GM03348 (cell line): Measurements from ENCODE around the gene TAPBP.
"Not testable (repeated sequence)": the region's sequence is repeated elsewhere in the genome, so short reads cannot be mapped to it uniquely, and the experiment has no call there.

Source experiments
- DNase-seq: peaks from one replicate; pipeline ENCODE4 v3.0.0; 2012; ENCODE audit warnings: low spot score

TAPBP gene

DNA sequence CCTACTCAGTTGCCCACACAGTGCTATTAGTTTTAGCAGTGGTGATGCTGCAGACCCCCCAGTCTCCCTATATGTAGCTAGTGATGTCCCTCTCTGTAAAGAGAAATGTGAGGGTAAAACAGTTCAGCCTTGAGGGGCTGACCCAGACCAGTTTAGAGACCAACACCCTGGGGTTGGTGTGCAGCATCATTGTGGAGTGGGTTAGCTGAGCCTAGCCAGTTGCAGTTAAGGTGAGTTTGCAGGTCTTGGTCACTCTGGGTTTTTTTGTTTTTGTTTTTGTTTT is 37.4 kb downstream of the TAPBP start:
- no peak for DNase-seq

DNA sequence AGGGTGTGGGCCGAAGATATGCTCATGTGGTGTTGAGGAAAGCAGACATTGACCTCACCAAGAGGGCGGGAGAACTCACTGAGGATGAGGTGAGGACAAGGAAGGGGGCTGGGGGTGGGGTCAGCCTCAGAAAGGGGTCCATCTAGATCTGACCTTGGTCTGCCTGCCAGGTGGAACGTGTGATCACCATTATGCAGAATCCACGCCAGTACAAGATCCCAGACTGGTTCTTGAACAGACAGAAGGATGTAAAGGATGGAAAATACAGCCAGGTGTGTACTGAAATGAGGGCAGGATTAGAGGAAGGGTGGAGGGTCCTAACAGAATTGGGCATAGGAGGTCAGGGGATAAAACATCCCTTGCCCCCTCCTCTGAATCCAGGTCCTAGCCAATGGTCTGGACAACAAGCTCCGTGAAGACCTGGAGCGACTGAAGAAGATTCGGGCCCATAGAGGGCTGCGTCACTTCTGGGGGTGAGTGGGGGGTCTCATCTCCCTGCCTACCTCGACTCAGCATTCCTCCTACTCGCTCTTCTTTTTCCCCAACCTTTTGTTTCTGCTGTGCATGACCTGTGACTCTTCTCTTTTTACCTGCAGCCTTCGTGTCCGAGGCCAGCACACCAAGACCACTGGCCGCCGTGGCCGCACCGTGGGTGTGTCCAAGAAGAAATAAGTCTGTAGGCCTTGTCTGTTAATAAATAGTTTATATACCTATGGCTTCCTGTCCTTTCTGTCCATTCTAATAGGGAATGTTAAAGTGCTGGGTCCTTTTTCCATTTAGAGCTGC is 37.9 kb downstream of the TAPBP start:
- DNase-seq: not testable (repeated sequence)

DNA sequence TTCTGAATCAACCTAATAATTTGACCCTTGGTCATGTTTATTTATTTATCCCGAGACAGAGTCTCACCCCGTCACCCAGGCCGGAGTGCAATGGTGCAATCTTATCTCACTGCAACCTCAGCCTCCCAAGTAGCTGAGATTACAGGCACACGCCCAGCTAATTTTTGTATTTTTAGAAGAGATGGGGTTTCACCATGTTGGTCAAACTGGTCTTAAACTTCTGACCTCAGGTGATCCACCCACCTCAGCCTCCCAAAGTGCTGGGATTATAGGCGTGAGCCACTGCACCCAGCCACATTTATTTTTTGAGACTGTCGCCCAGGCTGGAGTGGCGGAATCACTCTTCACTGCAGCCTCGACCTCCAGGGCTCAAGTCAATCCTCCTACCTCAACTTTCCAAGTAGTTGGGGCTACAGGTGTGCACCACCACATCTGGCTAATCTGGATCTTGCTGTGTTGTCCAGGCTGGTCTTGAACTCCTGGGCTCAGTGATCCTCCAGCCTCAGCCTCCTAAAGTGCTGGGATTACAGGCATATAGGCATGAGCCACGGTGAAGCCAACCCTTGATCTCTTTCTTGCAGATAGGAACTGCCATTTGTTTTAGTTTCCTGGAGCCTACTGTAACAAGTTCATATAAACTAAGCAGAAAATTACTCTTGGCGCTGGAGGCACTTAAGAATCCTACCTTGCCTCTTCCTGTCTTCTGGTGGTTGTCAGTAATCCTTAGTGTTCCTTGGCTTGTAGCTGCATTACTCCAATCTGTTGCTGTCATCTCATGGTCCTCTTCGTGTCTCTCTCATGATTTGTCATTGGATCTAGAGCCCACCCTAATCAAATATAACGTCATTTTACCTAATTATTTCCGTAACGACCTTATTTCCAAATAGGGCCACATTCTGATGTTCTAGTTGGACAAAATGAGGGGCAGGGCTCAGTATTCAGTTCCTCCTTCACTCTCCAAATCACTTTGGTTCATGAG is 39.7 kb downstream of the TAPBP start:
- DNase-seq: no peak

DNA sequence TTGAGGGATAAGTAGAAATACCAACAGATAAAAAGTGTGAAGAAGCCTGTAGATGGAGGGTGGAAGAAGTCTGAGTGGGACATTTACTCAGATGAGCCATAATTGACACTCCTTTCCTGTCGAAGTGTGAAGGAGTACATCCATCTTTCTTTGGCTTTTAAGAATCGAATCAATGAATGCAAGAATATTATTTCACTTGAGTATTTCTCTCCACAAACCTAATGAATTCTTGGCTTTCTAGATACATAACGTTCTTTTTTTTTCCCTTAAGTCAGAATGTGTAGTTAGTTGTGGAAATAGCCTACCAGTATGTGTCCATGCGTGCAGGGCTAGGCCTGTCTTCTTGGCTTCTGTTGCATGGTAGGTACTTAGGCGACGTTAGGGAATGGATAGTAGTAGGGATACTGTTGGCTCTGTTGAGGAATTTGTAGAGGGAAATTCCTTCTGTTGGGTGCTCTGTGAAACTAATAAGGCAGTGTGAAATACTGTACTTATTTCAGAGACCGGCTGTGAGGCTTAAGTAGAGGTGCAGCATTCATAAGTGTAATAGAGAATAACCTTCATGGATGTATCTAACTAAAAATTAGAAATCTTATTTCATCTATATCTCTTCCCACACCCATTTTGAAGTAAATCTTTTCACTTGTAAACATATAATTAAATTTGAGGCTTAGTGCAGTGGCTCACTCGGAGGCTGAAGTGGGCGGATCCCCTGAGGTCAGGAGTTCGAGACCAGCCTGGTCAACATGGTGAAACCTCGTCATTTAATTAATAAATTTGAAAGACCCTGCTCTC is 40.6 kb downstream of the TAPBP start:
- DNase-seq: no peak

DNA sequence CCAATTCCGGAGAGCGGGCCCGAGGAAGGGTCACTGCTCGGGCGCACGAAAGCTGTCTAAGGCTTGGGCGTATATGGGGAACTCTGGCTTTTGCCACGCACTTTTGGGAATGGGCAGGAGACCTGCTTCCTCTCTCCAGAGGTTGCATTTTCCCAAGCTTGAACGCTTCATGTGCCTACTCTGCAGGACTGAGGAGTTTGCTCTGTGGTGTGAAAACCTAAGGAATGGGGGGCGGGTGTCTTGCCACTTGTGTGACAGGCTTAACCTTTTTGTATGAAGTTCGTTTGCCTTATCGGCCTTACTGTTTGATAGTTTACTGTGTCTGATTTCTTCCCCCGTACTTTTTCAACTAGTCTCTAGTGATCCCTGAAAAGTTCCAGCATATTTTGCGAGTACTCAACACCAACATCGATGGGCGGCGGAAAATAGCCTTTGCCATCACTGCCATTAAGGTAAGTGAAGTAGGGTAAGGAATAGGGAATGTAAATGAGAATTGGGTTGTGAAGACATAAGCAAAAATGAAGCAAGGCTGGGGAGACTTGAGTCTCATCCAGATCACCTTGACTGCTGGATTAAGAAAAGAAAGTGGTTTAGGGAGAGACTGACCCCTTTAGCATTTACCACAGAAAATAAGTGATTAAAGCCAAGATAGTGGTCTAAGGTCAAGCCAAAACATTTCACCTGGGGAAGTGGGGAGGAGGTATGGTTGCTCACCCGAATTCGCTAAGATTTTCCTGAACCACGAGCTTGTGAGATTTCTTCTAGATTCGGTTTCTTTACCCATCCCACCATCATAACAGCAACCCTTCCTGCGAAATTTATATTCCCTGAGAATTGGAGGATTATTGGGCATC is 41.4 kb downstream of the TAPBP start:
- DNase-seq: no peak

DNA sequence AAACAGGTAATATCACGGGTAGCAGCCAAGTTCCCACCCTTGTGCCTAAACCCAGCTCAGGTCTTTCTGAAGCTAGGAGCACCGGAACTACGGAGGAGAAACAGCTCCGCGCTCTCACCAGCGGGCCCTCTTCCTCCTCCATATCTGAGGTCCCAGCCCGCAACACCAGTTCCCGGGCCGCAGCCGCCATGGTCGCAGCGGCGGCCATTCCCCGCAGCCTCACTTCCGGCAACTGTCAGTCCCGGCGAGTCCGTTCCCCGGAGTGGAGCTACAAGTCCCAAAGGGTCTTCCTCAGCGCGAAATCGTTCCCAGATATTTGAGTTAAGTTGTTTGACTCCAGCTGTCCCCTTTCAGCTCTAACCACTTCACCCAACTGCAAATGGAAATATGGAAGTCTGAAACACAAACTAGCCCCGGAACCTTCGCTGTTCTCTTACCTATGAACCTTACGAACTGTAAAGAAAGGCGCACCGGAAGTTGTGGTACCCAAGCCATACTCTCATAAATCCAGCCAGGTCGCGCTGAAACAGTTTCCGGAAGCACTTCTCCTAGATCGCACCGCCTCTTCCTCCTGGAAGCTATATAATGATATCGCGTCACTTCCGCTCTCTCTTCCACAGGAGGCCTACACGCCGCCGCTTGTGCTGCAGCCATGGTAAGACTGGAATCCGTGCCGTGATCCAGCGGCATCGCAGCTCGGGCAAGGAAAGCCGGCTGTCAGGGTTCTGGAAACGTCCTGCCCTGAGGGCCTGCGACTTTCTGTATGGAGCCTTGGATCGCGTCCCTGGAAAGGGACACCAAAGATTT is 42.2 kb downstream of the TAPBP start, which contains the start of the genes RPS18 and VPS52:
Gene RPS18 (plus strand): TSS at position 608 of the 807 bp plus-strand sequence. CDS start 45 bp downstream, at position 653.
Gene VPS52 (minus strand): TSS at position 409 of the 807 bp plus-strand sequence. CDS start 201 bp downstream, at position 208.
- DNase-seq: peak; percentile 94

DNA sequence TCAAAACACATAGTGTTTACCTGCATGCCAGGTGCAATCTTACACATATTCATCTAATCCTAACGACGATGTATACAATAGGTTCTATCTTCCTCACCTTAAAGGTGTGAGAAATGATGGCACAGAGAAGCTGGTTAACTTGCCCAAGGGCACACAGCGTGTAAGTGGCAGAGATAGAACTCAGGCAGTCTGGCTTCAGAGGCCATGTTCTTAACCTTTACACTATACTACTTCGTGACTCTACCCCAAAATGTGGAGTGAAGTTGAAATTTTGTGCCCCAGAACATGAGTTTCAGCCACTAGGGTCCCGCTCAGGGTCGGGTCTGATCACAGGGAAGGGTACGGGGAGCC is 42.8 kb downstream of the TAPBP start:
- DNase-seq: no peak

DNA sequence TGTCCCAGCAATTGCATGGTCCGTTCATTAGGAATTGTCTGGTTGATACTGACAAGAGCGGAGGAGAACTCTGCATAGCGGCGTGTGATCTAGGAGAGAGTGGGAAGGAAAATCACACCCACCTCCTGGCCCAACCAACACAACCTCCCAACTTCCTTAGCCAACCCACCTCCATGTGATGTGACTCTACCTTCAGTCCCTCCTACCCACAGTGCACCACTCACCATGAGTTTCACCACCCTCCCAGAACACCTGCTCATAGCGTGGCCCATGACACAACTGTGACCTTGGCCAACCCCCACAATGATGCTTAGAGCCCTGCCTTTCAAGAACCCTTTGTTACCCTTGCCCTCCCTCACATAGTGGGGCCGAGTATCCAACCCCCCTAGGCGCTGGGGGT is 49.9 kb downstream of the TAPBP start:
- no peak for DNase-seq

DNA sequence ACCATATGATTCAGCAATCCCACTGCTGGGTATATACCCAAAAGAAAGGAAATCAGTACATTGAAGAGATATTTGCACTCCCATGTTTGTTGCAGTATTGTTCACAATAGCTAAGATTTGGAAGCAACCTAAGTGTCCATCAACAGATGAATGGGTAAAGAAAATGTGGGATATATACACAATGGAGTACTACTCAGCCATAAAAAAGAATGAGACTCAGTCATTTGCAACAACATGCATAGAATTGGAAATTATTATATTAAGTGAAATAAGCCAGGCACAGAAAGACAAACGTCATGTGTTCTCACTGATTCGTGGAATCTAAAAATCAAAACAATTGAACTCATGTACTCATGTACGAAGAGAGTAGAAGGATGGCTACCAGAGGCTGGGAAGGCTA is 51.4 kb downstream of the TAPBP start:
- not testable (repeated sequence) for DNase-seq

DNA sequence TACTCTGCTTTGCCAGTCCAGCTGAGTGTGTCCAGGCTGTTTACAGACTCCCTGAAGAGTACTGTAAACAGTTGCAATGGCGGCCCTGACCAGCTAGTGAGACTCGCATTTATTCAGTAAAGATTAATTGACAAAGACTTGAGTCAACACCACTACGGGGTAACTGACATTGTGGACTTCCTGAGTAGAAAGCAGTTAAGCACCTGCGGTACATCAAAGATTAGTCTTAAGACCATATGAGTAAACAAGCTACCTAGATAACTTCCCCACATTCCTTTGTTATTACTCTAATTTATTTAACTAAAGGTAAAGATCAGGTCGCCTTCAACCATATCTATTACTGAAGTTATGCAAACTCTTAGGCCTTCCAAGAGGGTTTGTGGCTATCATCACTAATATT is 54.8 kb downstream of the TAPBP start:
- DNase-seq: no peak

DNA sequence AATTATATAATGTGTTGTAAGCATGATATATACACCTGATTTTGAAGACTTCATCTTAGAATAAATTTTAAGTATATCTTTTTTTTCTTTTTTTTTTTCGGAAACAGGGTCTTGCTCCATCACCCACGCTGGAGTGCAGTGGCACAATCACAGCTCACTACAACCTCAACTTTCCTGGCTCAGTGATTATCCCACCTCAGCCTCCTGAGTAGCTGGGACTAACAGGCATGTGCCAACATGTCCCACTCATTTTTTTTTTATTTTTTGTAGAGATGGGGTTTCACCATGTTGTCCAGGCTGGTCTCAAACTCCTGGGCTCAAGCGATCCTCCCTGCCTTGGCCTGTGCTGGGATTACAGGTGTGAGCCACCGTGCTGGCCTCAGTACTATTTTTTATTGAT is 59.3 kb downstream of the TAPBP start:
- DNase-seq: no peak

DNA sequence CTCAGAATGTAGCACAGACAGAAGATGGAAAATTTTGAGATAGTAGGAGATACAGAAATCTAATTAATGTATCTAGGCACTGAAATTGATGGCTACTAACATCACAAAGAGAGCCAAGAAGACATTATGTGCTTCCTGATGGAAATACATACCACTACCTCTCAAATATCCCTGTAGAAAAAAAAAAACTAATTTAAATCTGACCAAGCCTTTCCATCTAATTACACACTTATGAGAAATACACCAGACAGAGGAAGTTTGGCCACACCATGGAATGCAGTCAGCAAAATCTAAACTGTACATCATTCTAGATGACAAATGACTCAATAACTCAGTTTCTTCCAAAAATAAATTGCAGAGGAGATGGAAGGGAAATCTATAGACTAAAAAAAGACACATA is 61.1 kb downstream of the TAPBP start:
- DNase-seq: peak; percentile 37

DNA sequence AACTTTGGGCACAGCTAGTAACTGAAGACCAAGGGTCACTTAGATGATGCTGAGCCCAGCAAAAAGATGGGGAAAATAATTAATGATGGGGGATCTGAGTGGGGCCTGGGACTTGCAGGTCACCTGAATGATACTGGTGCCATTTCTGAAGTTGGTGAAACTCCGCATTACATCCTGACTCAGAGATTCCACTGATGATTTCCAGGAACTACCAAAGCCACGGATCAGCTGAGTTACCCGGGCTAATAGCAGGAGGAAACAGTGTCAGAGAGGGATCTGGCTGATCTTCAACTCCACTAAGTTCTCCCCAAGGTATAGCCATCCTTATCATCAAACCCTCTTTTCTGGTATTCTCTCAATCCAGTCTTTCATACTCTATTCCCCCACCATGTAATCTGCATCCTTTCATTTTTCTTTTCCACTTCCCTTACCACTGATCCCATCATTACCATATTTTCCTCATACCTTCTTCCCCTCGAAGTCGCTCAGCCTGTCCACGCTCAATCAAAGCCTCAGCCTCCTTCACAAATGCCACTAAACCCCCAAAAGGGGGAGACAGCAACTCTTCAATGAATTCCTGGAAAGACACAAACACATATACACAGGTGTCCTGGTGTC is 62.4 kb downstream of the TAPBP start:
- DNase-seq: no peak

DNA sequence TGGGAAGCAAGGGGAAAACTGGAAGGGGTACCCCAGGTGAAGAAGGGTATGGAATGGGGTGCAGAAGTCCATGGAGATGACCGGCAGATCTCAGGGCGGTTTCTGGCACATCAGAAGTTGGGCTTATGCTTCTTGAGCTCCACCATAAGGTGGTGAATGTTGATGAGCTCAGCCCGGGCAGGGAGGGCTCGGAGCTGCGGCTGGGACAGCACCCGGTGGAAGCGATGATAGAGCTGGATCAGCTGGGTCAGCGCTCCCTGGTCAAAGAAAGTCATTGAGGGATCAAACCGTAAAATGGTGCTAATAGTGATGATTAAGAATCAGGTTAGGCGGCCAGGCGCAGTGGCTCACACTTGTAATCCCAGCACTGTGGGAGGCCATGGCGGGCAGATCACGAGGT is 63.1 kb downstream of the TAPBP start:
- DNase-seq: no peak

DNA sequence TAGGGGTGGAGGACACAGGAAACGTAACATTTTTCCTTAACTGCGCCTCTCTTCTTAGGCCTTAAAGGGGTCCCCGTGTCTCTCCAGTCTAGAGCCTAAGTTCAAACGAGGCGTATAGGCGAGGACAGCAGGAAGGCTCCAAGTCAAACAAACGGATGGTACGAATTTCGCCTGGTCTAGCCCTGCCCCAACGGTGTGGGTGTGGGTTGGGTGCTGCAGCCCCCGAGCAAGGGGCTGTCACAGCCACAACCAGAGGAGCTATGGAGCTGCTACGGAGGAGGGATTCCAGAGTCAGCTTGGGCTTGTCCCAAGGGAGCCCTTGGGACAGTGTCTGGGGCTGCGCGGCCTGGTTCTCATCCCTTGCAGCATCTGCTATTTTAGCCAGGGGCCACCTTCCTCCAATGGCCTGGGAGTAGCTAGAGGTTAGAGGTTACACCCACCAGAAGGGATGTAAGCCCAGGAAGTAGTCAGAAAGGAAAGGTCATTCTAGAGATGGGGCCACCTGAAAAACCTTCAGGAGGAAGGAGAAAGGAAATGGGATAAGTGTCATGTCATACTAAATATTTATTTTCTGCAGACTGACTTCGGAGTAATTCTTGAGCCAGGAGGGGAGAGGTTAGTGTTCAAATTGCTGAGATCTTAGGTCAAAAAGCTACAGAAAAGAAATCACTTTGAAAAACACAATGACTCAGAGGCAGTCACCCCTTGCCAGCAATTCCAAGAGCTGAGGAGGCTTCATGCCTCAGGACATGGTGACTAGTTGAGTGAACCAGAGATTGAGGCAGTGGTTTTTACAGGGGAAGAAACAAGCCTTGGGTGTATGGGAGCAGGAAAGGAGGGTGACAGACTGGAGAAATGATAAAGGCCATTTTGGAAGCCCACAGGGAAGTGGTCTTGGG is 63.9 kb downstream of the TAPBP start:
- DNase-seq: peak; percentile 54
